Measurements from ENCODE around the gene CCDC86.

Gene CCDC86

GRCh38 chr11:60870733-60871377, 28.9 kb downstream of the CCDC86 start:
- no peak for DNase-seq

DNA sequence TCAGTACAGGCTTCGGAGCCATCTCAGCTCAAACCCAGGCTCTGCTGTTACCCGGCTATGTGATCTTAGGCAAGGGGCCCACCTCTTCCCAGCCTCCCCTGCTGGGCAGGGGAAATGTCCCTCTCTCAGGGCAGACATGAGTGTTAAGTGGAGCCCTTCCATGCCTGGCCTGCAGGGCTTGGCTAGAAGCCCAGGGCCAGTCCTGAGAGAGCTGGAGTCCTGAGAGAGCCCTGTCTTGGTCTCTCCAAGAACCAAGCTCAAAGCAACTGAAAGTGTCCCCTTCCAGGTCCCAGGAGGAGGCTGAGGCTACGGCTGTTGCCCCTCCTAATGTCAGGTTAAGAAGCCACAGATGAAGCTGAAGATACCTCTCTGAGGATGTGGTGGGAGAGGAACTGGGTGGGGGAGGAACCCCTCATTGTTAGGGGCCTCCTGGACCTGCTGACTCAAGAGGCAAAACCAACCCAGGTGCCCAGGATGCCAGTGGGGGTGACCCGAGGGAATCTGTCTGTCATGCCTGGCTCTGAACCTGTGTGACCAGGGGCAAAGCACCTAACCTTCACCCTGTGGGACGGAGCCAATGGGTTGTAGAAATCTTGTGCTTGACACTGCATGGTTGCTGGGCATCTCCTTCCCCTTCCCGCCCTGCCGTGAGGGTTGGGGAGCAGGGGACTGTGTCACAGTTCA, 29.6 kb downstream of the CCDC86 start:
- no peak for DNase-seq

- no peak for DNase-seq
Observed at GRCh38 chr11:60872124-60872960, 30.4 kb downstream of the CCDC86 start.

DNA sequence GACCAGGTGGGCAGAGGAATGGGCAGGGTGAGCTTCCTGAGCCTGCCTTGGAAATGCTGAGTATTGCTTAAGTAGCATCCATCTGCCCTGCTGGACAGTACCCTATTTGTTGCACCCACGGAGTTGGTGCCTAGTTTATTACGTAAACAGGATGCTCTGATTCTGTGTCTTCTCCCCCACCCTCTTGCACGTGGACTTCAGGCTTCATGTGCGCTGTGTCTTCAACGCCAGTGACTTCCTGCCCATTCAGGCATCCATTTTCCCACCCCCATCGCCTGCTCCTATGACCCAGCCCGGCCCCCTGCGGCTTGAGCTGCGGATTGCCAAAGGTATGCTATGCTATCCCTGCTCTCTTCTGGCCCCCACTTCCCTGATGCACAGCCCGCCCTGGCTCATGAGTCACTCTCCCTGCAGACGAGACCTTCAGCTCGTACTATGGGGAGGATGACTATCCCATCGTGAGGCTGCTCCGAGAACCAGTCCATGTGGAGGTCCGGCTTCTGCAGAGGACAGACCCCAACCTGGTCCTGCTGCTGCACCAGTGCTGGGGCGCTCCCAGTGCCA, 31.1 kb downstream of the CCDC86 start:
- peak in 1 of 2 experiments; percentile 37 for DNase-seq

GRCh38 chr11:60873533-60873932, 31.6 kb downstream of the CCDC86 start:
- DNase-seq: no peak

DNA sequence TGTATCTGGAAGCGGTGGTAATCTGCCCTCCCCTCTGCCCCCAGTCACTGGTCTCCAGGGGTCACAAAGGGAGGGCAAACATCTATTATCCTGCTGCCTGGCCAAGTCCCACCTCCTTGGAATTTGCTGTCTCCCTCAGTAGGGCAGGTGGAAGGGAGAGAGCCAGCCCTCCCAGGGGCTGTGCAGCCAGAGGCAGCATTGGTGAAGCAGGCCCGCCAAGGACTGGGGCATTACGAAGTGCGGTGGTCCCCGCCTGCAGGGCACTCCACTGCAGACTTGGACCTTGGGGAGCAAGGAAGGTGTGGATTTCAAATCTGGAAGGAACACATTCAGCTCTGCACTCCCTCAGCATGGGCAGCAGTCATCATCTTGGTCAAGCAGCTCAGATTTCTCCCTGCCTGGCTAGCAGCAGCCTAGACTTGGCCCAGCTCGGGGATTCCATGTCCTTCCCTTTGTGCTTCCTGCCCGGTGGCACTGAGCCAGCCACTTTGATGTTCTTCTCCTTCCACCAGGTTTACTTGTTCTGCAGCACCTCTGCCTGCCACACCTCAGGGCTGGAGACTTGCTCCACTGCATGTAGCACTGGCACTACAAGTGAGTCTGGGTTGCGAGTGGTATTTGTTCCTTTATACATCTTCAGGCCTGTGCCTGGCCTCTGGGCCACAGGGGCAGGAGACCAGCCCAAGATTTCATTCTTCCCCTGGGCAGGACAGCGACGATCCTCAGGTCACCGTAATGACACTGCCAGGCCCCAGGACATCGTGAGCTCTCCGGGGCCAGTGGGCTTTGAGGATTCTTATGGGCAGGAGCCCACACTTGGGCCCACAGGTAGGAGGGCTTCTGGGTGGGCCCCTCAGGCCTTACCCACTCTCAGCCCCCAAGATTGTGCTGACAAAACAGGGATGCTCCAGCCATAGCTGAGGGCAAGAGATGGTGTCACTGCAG, 32.8 kb downstream of the CCDC86 start:
- DNase-seq: no peak

DNA sequence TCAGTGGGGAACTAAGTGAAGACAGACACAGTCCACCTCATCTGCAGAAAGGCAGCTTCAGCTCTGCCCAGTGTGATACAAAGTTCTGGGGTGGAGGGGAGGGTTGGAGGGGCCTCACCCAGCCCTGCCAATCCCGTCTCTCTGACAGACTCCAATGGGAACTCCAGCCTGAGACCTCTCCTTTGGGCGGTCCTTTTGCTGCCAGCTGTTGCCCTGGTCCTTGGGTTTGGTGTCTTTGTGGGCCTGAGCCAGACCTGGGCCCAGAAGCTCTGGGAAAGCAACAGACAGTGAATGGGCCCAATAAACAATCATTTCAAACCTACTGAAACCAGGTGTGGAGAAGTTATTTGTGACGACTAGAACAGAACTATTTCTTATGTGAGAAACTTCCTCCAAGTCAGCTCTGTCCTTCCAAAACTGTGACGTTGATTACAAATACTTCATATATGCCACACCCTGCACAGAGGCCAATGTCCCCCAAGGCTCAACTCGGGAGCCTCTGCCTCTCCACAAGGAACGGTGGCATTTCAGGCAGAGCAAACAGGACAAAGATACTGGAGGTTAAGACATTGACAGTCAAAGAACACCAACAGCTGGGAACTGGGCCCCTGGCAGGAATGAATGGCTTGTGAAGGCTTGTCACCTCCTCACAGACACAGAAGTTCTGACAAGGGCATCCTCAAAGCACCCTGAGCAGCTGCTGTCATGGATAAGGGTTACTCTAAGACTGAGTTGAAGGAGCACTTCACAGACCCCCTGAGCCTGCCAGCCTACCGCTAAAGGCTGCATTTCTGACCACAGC, 33.7 kb downstream of the CCDC86 start:
- no peak for DNase-seq

GRCh38 chr11:60876168-60876485, 34.2 kb downstream of the CCDC86 start:
- no peak for DNase-seq

- no peak for DNase-seq
Observed at GRCh38 chr11:60878245-60879101, 36.6 kb downstream of the CCDC86 start.

- DNase-seq: no peak
Observed at GRCh38 chr11:60879104-60879503, 37.2 kb downstream of the CCDC86 start.

GRCh38 chr11:60879971-60880588, 38.2 kb downstream of the CCDC86 start:
- no peak for DNase-seq

DNA sequence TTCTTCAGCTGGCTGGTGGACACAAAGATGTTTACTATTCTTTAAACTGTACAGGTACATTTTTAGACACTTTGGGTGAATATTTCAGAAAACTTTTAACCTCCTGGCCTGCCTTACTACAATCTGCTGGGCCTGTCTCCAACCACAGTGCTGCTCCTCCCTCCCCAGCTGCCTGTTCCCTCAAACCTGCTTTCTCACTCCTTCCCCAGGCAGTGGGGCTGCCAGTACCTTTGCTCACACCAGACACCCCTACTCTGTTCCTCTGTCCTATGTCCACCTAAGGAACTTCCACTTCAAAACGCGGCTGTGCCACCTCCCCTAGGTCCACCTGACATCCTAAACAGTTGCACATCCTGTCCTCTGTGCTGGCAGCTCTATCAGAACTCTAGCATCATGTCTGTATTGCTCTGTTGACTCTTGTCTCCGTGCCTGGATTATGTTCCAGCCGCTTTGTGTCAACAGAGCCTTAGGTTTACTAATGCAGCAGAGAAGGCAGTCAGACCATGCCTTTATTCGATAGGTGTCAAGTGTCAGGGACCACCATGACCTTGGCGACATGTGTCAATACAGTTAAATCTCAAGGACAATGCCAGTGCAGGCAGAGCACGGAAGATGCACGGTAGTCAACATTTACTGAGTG, 38.9 kb downstream of the CCDC86 start:
- no peak for DNase-seq

- DNase-seq: peak in 1 of 2 experiments; percentile 3
Observed at GRCh38 chr11:60887556-60887955, 45.6 kb downstream of the CCDC86 start.

DNA sequence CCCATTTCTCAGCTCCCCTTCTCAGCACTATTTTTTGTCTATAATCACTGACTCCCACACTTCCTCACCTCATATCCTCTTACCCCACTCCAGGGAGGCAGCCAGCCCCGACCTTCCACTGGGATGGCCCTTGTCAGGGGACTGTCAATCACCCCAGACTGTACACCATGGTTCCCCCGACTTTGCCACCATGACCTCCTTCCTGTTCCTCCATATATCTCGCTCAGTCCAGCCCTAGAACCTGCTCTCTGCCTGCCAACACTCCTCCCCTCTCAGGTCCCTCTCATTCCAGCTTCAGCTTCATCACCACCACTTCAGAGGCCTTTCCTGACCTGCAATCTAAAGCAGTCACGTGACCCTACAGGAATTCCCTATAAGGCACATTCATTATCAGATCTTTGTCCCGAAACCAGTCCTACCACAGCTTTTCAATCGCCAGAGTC, 48.0 kb downstream of the CCDC86 start:
- no peak for DNase-seq

DNA sequence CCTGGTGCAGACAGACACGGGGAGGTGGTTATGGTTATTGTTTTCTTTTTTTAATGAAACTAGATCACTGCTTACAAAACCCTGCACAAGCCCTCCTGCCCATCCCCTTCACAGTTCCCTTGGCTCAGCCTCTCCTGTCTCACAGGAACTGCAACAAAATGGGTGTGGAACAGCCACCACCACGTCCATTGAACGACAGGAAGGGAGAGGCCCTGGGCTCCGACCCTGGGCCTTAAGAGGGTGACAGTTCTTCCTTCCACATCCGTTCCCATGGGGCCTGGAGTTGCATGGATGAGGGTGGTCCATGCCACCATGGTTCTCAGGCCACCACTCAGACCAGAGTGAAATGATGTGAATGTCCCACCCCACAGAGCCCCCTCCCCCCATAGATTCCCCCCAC, 48.8 kb downstream of the CCDC86 start:
- DNase-seq: no peak

DNA sequence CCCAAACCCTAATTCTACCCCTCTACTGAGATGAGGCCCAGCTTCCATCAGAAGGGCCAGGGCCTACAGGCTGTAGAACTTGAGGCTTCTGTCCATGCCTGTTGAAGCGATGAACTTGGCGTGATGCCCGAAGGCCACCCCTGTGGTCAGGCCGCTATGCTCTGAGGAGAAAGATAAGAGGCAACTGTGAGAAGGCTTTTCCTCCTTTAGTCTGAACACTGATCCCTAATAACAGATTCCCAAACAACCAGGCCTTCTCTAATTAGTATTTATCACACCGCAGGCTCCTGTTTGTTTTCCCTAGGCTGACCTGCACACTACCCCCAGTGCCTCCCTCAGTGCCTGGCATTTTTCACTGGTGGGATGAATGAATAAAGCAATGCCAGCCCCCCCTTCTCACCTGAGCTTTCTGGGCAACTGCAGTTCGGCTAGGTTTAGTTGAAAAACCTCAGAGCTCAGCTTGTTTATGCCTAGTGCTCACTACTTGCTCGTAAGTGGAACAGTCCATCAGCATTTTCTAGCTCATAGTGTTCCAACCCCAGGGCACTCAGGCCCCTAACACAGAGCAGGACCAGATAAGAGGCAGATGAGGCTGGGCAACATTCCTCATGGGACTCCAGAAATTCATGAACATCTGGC, 49.3 kb downstream of the CCDC86 start:
- DNase-seq: no peak

- no peak for DNase-seq
Observed at GRCh38 chr11:60895687-60896086, 53.8 kb downstream of the CCDC86 start.

DNA sequence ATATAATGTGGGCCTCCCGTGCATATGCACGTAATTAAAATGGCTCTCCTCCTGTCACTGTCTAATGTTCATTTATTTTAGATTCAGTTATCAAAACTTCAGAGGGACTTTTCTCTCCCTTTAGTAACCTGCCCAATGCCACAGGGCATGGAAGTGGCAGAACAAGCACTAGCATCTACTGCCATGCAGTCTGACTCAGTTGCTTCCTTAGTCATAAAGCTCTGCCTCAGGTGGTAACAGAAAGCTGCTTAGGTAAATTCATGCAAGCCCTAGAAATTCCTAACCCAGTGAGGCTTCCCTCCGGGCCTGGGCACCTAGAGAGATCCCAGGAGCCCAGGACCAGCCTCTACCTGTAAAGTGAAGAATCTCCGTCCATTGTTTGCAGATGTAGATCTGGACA, 55.6 kb downstream of the CCDC86 start:
- DNase-seq: no peak

All from cerebellar nuclear complex (tissue), 1 donor.